H1 (cell line): Measurements from ENCODE around the gene SLC1A5.

Experiments used
- FOSL1 ChIP-seq: IDR thresholded peaks from 2 replicates; pipeline ENCODE4 v1.6.1; 2011; ENCODE audit warnings: mild to moderate bottlenecking, low read depth, low read length, moderate library complexity; ENCODE audit not compliant: insufficient read depth
- TF ChIP-seq, protein P1 (sequence below), 3 experiments: IDR thresholded peaks; 1 replicate in 2 of 3; 2 replicates in 1 of 3; pipeline versions ENCODE4 v1.5.1 to v1.6.1; 2011; ENCODE audit warnings: low read length in 3 of 3, mild to moderate bottlenecking in 3 of 3, inconsistent platforms in 2 of 3, low read depth in 1 of 3, moderate library complexity in 1 of 3; ENCODE audit not compliant: insufficient read depth in 1 of 3; ENCODE audit errors: control extremely low read depth in 1 of 3

GRCh38 chr19:46830864-46831263, 42.5 kb upstream of the SLC1A5 start:
- TF ChIP-seq, protein P1, sequence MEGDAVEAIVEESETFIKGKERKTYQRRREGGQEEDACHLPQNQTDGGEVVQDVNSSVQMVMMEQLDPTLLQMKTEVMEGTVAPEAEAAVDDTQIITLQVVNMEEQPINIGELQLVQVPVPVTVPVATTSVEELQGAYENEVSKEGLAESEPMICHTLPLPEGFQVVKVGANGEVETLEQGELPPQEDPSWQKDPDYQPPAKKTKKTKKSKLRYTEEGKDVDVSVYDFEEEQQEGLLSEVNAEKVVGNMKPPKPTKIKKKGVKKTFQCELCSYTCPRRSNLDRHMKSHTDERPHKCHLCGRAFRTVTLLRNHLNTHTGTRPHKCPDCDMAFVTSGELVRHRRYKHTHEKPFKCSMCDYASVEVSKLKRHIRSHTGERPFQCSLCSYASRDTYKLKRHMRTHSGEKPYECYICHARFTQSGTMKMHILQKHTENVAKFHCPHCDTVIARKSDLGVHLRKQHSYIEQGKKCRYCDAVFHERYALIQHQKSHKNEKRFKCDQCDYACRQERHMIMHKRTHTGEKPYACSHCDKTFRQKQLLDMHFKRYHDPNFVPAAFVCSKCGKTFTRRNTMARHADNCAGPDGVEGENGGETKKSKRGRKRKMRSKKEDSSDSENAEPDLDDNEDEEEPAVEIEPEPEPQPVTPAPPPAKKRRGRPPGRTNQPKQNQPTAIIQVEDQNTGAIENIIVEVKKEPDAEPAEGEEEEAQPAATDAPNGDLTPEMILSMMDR (IDR thresholded peaks at IDR 0.05; ENCODE audit: control extremely low read depth in 1 of 3, insufficient read depth in 1 of 3, low read depth in 1 of 3, low read length in 3 of 3), result no peak
- no peak for TF ChIP-seq FOSL1
